ENCODE measurements around the gene NHSL1. TPM values are rescaled to one million over a fixed set of nuclear protein-coding genes. Genes with fewer than 3 reads are reported as not detected.

The NHSL1 gene
- total RNA-seq, 1 donor from 2014 or later: 23.1 TPM

DNA sequence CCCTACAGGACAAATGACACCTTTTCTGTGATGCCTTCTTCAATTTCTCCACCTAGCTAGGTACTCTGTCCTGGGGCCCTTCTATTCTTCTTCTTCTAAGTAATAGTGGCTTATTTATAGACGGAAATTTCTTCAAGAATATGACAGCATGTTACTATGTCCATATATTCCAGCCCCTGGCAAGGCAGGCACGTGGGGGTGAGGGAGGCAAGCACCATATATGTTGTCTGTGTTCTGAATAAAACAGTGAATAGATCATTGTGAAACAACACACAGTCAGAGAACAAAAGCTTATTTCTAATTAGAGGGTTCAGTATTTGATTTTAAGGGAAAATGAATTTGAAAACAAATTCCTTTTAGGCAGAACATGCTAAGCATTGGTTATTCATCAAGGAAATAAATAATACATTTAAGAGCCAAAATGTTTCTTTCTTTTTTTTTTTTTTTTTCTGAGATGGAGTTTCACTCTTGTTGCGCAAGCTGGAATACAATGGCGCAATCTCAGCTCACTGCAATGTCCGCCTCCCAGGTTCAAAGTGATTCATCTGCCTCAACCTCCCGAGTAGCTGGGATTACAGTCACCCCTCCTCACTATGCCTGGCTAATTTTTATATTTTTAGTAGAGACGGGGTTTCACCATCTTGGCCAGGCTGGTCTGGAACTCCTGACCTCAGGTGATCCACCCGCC is 89.1 kb downstream of the NHSL1 start:
- Histone ChIP-seq H3K4me3 (no peak overlapping the region), H3K27me3 (no peaks in the 10 kb centered on the region), H3K9me3 (no peaks in the 10 kb centered on the region), H3K4me1 (peaks cover 40% of the 10 kb centered on the region), H3K36me3 (peaks cover 0 to 62% of the 10 kb centered on the region in 2 donors), H3K27ac (peak overlapping the region; percentile 24)
- intact Hi-C loops (cut with DNase I): no loop called here
- TF ChIP-seq POLR2AphosphoS5 (IDR thresholded peaks at IDR 0.05; ENCODE audit: insufficient read depth in 1 of 2, low read depth in 1 of 2) (peak in 1 of 2 donors; percentile 50), POLR2A (IDR thresholded peaks at IDR 0.05) (no peak)
- DNase-seq (ENCODE audit: extremely low spot score in 2 of 2): no peak

DNA sequence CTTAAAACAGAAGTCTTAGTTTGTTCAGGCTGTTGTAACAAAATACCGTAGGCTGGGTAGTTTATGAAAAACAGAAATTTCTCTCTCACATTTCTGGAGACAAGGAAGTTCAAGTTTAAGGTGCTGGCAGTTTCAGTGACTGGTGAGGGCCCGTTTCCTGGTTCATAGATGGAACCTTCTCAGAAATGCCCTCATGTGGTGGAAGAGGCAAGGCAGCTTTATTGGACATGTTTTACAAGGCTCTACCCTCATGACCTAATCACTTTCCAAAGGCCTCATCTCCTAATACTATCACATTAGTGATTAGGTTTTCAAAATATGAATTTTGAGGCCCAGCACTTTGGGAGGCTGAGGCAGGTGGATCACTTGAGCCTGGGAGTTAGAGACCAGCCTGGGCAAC is 92.9 kb downstream of the NHSL1 start:
- Histone ChIP-seq H3K4me1 (peaks cover 48% of the 10 kb centered on the region), H3K4me3 (no peak overlapping the region), H3K9me3 (no peaks in the 10 kb centered on the region), H3K27me3 (no peaks in the 10 kb centered on the region), H3K36me3 (peaks cover 0 to 36% of the 10 kb centered on the region in 2 donors), H3K27ac (no peak overlapping the region)
- intact Hi-C loops (cut with DNase I): no loop called here
- no peak for DNase-seq (ENCODE audit: extremely low spot score in 2 of 2)
- TF ChIP-seq POLR2AphosphoS5 (IDR thresholded peaks at IDR 0.05; ENCODE audit: insufficient read depth in 1 of 2, low read depth in 1 of 2) (no peak), POLR2A (IDR thresholded peaks at IDR 0.05) (no peak)
- TF ChIP-seq, protein P1, sequence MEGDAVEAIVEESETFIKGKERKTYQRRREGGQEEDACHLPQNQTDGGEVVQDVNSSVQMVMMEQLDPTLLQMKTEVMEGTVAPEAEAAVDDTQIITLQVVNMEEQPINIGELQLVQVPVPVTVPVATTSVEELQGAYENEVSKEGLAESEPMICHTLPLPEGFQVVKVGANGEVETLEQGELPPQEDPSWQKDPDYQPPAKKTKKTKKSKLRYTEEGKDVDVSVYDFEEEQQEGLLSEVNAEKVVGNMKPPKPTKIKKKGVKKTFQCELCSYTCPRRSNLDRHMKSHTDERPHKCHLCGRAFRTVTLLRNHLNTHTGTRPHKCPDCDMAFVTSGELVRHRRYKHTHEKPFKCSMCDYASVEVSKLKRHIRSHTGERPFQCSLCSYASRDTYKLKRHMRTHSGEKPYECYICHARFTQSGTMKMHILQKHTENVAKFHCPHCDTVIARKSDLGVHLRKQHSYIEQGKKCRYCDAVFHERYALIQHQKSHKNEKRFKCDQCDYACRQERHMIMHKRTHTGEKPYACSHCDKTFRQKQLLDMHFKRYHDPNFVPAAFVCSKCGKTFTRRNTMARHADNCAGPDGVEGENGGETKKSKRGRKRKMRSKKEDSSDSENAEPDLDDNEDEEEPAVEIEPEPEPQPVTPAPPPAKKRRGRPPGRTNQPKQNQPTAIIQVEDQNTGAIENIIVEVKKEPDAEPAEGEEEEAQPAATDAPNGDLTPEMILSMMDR (IDR thresholded peaks at IDR 0.05): no peak

DNA sequence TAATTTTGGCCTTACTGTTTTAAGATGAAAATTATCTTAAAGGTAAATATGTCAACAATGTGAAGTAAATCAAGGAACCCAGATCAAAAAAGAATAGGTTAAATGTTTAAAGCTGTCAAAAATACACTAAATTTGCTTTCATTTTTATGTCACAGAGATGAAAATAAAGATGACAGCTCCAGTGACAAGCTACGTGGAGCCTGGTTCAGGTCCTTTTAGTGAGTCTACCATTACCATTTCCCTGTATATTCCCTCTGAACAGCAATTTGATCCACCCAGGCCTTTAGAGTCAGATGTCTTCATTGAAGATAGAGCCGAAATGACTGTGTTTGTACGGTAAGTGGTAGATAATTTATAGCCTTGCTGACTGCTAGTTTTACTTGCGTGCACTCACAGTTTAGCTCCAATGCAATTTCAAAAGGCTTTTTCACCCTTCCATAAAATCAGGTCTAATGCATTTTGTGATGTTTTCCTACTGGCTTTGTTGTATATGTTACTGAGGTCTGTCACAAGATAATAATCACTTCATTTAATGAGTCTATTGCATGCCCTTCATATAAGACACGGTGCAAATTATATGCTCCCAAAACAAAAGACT is 93.4 kb downstream of the NHSL1 start:
- H3K4me3 ChIP-seq: peak overlapping the region in 1 of 2 donors; percentile 74
- TF ChIP-seq POLR2A (IDR thresholded peaks at IDR 0.05) (no peak), POLR2AphosphoS5 (IDR thresholded peaks at IDR 0.05; ENCODE audit: insufficient read depth in 1 of 2, low read depth in 1 of 2) (no peak)
- TF ChIP-seq, protein P1 (IDR thresholded peaks at IDR 0.05): no peak
- H3K27ac ChIP-seq: peak overlapping the region; percentile 96
- H3K27me3 ChIP-seq: no peaks in the 10 kb centered on the region
- intact Hi-C loops (cut with DNase I): no loop called here
- H3K36me3 ChIP-seq: peaks cover 0 to 36% of the 10 kb centered on the region in 2 donors
- H3K4me1 ChIP-seq: peaks cover 44% of the 10 kb centered on the region
- no peak for DNase-seq (ENCODE audit: extremely low spot score in 2 of 2)
- no peaks in the 10 kb centered on the region for H3K9me3 ChIP-seq

DNA sequence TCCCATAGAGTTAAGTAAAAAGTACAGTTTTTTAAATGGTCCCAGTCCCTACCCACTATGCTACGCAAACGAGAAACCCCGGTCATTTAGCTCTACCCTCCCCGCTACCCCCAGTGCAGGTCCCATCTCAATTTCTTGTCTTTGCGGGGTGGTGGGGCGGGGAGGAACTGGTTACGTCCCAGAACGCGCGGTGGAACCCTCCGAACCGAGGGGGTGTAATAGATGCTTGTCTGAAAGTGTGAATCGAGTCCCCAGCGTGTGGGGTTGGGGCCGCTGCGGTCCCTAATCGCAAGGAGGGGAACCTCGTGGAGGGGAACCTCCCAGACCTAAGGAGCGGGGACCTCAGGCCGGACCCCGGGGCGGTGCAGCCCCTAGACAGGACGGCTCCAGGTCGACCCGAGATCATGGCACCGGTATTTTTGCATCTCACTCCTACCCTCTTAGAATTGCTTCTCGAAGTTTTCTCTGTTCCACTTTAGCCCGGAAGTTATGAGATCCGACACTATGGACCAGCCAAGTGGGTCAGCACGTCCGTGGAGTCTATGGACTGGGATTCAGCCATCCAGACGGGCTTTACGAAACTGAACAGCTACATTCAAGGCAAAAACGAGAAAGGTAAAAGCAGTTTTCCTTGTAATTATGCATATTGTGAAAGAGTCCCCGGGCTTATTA is 94.5 kb downstream of the NHSL1 start:
- TF ChIP-seq POLR2AphosphoS5 (IDR thresholded peaks at IDR 0.05; ENCODE audit: insufficient read depth in 1 of 2, low read depth in 1 of 2): no peak
- TF ChIP-seq POLR2A (IDR thresholded peaks at IDR 0.05): no peak
- TF ChIP-seq, protein P1 (IDR thresholded peaks at IDR 0.05): no peak
- H3K27ac ChIP-seq: peak overlapping the region; percentile 96
- peak overlapping the region; percentile 72 to 74 for H3K4me3 ChIP-seq
- H3K9me3 ChIP-seq: no peaks in the 10 kb centered on the region
- H3K36me3 ChIP-seq: peaks cover 0 to 34% of the 10 kb centered on the region in 2 donors
- intact Hi-C loops (cut with DNase I): no loop called here
- H3K4me1 ChIP-seq: peaks cover 39% of the 10 kb centered on the region
- no peak for DNase-seq (ENCODE audit: extremely low spot score in 2 of 2)
- H3K27me3 ChIP-seq: no peaks in the 10 kb centered on the region

DNA sequence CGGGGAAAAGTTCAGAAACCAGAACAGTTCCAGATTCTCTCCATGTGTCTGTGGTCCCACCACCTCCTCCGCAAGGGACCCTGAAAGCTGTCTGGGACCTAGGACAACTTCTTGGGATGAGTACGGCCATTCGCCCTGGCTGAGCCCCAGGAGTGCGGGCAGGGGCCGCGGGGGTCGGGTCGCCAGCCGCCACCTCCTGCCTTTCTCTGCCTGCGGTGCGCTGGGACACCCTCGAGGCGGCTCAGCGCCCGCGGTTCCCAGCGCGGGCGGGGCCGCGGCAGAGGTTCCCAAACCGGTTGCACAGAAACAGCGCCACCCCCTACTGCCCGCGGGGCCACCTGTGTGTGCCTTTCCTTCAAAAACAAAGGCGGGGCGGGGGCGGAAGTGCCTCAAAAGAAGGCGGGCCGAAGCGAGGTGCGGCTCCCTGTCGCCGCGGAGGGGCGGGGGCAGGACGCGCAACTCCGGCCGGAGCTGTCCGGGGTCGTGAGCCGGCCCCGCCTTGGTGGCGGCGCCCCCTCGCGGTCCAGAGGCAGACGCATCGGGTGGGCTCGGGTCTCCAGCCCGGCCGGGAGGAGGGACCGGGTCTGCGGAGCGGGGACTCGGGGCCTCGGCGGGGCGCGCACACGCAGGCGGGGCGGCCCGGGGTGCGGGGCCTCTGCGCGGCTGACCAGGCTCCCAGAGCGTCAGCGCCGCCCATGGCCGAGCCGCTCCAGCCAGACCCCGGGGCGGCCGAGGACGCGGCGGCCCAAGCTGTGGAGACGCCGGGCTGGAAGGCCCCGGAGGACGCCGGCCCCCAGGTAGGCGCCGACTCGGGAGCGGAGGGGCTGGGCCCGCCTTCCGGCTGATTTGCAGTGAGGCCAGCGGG is 95.3 kb downstream of the NHSL1 start, which contains the start of gene HEBP2:
Gene HEBP2 (plus strand): TSS at position 423 of the 865 bp plus-strand sequence. CDS start 273 bp downstream, at position 696.
- Histone ChIP-seq H3K27me3 (no peaks in the 10 kb centered on the region), H3K4me1 (peaks cover 34% of the 10 kb centered on the region), H3K27ac (peak within 1 kb of the TSS; percentile 96), H3K9me3 (no peaks in the 10 kb centered on the region), H3K4me3 (peak within 1 kb of the TSS; percentile 72 to 74), H3K36me3 (peaks cover 0 to 28% of the 10 kb centered on the region in 2 donors)
- intact Hi-C loops (cut with DNase I): no loop called here
- TF ChIP-seq POLR2A (IDR thresholded peaks at IDR 0.05): peak; percentile 23 to 65
- peak; percentile 62 to 80 for TF ChIP-seq POLR2AphosphoS5 (IDR thresholded peaks at IDR 0.05; ENCODE audit: insufficient read depth in 1 of 2, low read depth in 1 of 2)
- TF ChIP-seq, protein P1 (IDR thresholded peaks at IDR 0.05): peak; percentile 13 to 69 (median 21)
- DNase-seq (ENCODE audit: extremely low spot score in 2 of 2): peak; percentile 95 to 98
